HEK293 (cell line): ENCODE measurements around the gene SLC35B1.

Source experiments
- CTCF ChIA-PET: fragments of 350-600 bp; formaldehyde crosslinking; extraction: SDS; loops from one replicate; lab custom pipeline; 2021; ENCODE audit warnings: antibody characterized with exemption; lab: Yijun Ruan, JAX
- POLR2A ChIA-PET: fragments of 300-600 bp; formaldehyde crosslinking; extraction: SDS; loops from one replicate; lab custom pipeline; 2020; ENCODE audit warnings: antibody characterized with exemption, inconsistent platforms; lab: Yijun Ruan, JAX
- H3K27ac ChIP-seq: fragments of 200-500 bp; sonication (Bioruptor generic); 2 replicates; pipeline ENCODE4 v1.5.1; 2014; ENCODE audit warnings: low read depth, low read length, control low read depth, inconsistent platforms; ENCODE audit errors: extremely low read depth
- H3K36me3 ChIP-seq, 2 experiments: fragments of 200-500 bp in 1 of 2; sonication (Bioruptor generic) in 1 of 2; 1 replicate in 1 of 2; 2 replicates in 1 of 2; pipeline ENCODE4 v1.5.1; 2014 to 2017; ENCODE audit warnings: inconsistent platforms in 2 of 2, low read length in 2 of 2; ENCODE audit not compliant: control insufficient read depth in 2 of 2, insufficient read depth in 1 of 2
- H3K4me1 ChIP-seq: fragments of 200-500 bp; sonication (Bioruptor generic); 2 replicates; pipeline ENCODE4 v1.5.1; 2014; ENCODE audit warnings: mild to moderate bottlenecking, low read length, inconsistent platforms; ENCODE audit not compliant: control insufficient read depth, insufficient read depth
- H3K4me3 ChIP-seq: 2 replicates; pipeline ENCODE4 v1.5.1; 2011; ENCODE audit warnings: low read depth, mild to moderate bottlenecking, control low read depth, low read length, moderate library complexity
- H3K9me3 ChIP-seq: fragments of 200-500 bp; sonication (Bioruptor generic); 2 replicates; pipeline ENCODE4 v1.5.1; 2014; ENCODE audit warnings: low read depth, low read length, inconsistent platforms; ENCODE audit not compliant: control insufficient read depth, insufficient read depth
- FEZF1 ChIP-seq: fragments of 450-650 bp; formaldehyde crosslinking; IDR thresholded peaks from 2 replicates; pipeline ENCODE4 v1.5.1; 2016; ENCODE audit warnings: missing biosample characterization, missing genetic modification characterization
- GLI4 ChIP-seq: fragments of 450-650 bp; formaldehyde crosslinking; IDR thresholded peaks from 2 replicates; pipeline ENCODE4 v1.5.1; 2016; ENCODE audit warnings: missing biosample characterization, missing genetic modification characterization
- GLIS1 ChIP-seq: fragments of 450-650 bp; formaldehyde crosslinking; IDR thresholded peaks from 2 replicates; pipeline ENCODE4 v1.5.1; 2016; ENCODE audit warnings: missing biosample characterization, missing genetic modification characterization
- HOXD13 ChIP-seq: sonication (generic); formaldehyde crosslinking; IDR thresholded peaks from 2 replicates; pipeline ENCODE4 v1.8.0; 2022; ENCODE audit warnings: missing genetic modification reagents, borderline replicate concordance
- MZF1 ChIP-seq: fragments of 450-650 bp; formaldehyde crosslinking; IDR thresholded peaks from 2 replicates; pipeline ENCODE4 v1.5.1; 2017; ENCODE audit warnings: missing biosample characterization, missing genetic modification characterization, borderline replicate concordance
- SCRT2 ChIP-seq: fragments of 450-650 bp; formaldehyde crosslinking; IDR thresholded peaks from 2 replicates; pipeline ENCODE4 v1.5.1; 2016; ENCODE audit warnings: missing biosample characterization, missing genetic modification characterization
- YY2 ChIP-seq: fragments of 450-650 bp; formaldehyde crosslinking; IDR thresholded peaks from 2 replicates; pipeline ENCODE4 v1.5.1; 2016; ENCODE audit warnings: missing biosample characterization, missing genetic modification characterization
- ZBTB7A ChIP-seq: fragments of 450-650 bp; formaldehyde crosslinking; IDR thresholded peaks from 2 replicates; pipeline ENCODE4 v1.5.1; 2016; ENCODE audit warnings: low read depth, missing biosample characterization, missing genetic modification characterization
- ZEB2 ChIP-seq: fragments of 450-650 bp; formaldehyde crosslinking; IDR thresholded peaks from 2 replicates; pipeline ENCODE4 v1.5.1; 2016; ENCODE audit warnings: missing biosample characterization, missing genetic modification characterization
- ZFP41 ChIP-seq: fragments of 450-650 bp; formaldehyde crosslinking; IDR thresholded peaks from 2 replicates; pipeline ENCODE4 v1.5.1; 2016; ENCODE audit warnings: missing biosample characterization, missing genetic modification characterization, borderline replicate concordance
- ZNF133 ChIP-seq: fragments of 450-650 bp; formaldehyde crosslinking; IDR thresholded peaks from 2 replicates; pipeline ENCODE4 v1.5.1; 2016; ENCODE audit warnings: missing biosample characterization, missing genetic modification characterization
- ZNF140 ChIP-seq: fragments of 450-650 bp; formaldehyde crosslinking; IDR thresholded peaks from 2 replicates; pipeline ENCODE4 v1.5.1; 2016; ENCODE audit warnings: missing biosample characterization, missing genetic modification characterization
- ZNF146 ChIP-seq: fragments of 450-650 bp; formaldehyde crosslinking; IDR thresholded peaks from 2 replicates; pipeline ENCODE4 v1.5.1; 2016; ENCODE audit warnings: missing biosample characterization, missing genetic modification characterization
- ZNF23 ChIP-seq: fragments of 450-650 bp; formaldehyde crosslinking; IDR thresholded peaks from 2 replicates; pipeline ENCODE4 v1.5.1; 2016; ENCODE audit warnings: missing biosample characterization, missing genetic modification characterization, borderline replicate concordance
- ZNF280C ChIP-seq: fragments of 450-650 bp; formaldehyde crosslinking; IDR thresholded peaks from 2 replicates; pipeline ENCODE4 v1.5.1; 2016; ENCODE audit warnings: missing biosample characterization, missing genetic modification characterization
- ZNF366 ChIP-seq: fragments of 450-650 bp; formaldehyde crosslinking; conservative IDR thresholded peaks from 2 replicates; pipeline ENCODE4 v1.5.1; 2016; ENCODE audit warnings: missing biosample characterization, missing genetic modification characterization
- TF ChIP-seq, protein P1 (sequence below): fragments of 450-650 bp; formaldehyde crosslinking; IDR thresholded peaks from 2 replicates; pipeline ENCODE4 v1.5.1; 2017; ENCODE audit warnings: missing biosample characterization, missing genetic modification characterization
- TF ChIP-seq, protein P2 (sequence below): fragments of 450-650 bp; formaldehyde crosslinking; IDR thresholded peaks from 2 replicates; pipeline ENCODE4 v1.5.1; 2017; ENCODE audit warnings: missing biosample characterization, missing genetic modification characterization
- TF ChIP-seq, protein P3 (sequence below): fragments of 450-650 bp; formaldehyde crosslinking; IDR thresholded peaks from 2 replicates; pipeline ENCODE4 v1.5.1; 2016; ENCODE audit warnings: missing biosample characterization, missing genetic modification characterization
- TF ChIP-seq, protein P4 (sequence below): fragments of 450-650 bp; formaldehyde crosslinking; IDR thresholded peaks from 2 replicates; pipeline ENCODE4; 2016; ENCODE audit warnings: missing biosample characterization, missing genetic modification characterization
- TF ChIP-seq, protein P5 (sequence below): fragments of 450-650 bp; formaldehyde crosslinking; IDR thresholded peaks from 2 replicates; pipeline ENCODE4 v1.5.1; 2016; ENCODE audit warnings: missing biosample characterization, missing genetic modification characterization

The SLC35B1 gene

DNA sequence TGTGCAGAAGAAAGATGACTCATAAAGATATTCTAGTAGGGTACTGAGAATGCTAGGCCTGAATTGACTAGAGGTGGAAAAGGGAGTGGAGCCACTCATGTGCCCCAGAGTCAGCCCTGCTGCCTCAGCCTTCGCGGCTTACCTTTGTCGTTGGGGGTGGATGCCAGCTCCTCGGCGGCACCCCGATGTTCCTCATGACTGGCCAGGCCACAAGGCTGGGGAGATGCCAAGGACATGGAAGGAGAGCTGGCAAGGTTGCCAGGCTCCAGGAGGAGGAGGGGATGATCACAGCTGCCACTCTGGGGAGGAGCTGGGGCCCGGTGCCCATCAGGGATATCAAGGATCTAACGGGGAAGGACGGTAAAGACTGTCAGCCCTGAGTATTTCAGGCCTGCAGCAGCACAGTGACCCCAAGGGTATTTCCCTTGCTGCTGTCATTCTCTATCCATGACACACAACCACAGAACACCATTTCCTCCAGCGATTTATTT is 9.7 kb upstream of the SLC35B1 start:
- Histone ChIP-seq H3K4me3 (no peak overlapping the region), H3K9me3 (no peaks in the 10 kb centered on the region), H3K27ac (no peak overlapping the region), H3K36me3 (peaks cover 17 to 62% of the 10 kb centered on the region in 2 experiments), H3K4me1 (no peaks in the 10 kb centered on the region)
- TF ChIP-seq SCRT2 (tag by site-specific recombination) (no peak), ZNF146 (no peak), HOXD13 (CRISPR knock-in tag) (no peak), ZNF133 (tag by site-specific recombination) (no peak), ZNF140 (tag by site-specific recombination) (no peak), ZNF280C (tag by site-specific recombination) (no peak), GLI4 (no peak), YY2 (tag by site-specific recombination) (no peak), ZBTB7A (tag by site-specific recombination) (no peak), FEZF1 (tag by site-specific recombination) (no peak), MZF1 (tag by site-specific recombination) (no peak), GLIS1 (tag by site-specific recombination) (no peak), ZNF366 (tag by site-specific recombination) (no peak)
- TF ChIP-seq, protein P1, sequence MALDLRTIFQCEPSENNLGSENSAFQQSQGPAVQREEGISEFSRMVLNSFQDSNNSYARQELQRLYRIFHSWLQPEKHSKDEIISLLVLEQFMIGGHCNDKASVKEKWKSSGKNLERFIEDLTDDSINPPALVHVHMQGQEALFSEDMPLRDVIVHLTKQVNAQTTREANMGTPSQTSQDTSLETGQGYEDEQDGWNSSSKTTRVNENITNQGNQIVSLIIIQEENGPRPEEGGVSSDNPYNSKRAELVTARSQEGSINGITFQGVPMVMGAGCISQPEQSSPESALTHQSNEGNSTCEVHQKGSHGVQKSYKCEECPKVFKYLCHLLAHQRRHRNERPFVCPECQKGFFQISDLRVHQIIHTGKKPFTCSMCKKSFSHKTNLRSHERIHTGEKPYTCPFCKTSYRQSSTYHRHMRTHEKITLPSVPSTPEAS: no peak
- TF ChIP-seq, protein P2, sequence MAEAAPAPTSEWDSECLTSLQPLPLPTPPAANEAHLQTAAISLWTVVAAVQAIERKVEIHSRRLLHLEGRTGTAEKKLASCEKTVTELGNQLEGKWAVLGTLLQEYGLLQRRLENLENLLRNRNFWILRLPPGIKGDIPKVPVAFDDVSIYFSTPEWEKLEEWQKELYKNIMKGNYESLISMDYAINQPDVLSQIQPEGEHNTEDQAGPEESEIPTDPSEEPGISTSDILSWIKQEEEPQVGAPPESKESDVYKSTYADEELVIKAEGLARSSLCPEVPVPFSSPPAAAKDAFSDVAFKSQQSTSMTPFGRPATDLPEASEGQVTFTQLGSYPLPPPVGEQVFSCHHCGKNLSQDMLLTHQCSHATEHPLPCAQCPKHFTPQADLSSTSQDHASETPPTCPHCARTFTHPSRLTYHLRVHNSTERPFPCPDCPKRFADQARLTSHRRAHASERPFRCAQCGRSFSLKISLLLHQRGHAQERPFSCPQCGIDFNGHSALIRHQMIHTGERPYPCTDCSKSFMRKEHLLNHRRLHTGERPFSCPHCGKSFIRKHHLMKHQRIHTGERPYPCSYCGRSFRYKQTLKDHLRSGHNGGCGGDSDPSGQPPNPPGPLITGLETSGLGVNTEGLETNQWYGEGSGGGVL: no peak
- TF ChIP-seq, protein P3, sequence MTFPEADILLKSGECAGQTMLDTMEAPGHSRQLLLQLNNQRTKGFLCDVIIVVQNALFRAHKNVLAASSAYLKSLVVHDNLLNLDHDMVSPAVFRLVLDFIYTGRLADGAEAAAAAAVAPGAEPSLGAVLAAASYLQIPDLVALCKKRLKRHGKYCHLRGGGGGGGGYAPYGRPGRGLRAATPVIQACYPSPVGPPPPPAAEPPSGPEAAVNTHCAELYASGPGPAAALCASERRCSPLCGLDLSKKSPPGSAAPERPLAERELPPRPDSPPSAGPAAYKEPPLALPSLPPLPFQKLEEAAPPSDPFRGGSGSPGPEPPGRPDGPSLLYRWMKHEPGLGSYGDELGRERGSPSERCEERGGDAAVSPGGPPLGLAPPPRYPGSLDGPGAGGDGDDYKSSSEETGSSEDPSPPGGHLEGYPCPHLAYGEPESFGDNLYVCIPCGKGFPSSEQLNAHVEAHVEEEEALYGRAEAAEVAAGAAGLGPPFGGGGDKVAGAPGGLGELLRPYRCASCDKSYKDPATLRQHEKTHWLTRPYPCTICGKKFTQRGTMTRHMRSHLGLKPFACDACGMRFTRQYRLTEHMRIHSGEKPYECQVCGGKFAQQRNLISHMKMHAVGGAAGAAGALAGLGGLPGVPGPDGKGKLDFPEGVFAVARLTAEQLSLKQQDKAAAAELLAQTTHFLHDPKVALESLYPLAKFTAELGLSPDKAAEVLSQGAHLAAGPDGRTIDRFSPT (tag by site-specific recombination): no peak
- CTCF ChIA-PET: interaction anchor here (0.7 to 2.1 kb wide), 2 partner anchors 9 to 160 kb away, joined by 3 to 13 read pairs; partner anchors contain the start of gene SLC35B1
- POLR2A ChIA-PET: interaction anchor here (3.6 kb wide), 1 partner anchor 47 kb away, joined by 17 read pairs; the partner anchor contains the start of gene FAM117A

DNA sequence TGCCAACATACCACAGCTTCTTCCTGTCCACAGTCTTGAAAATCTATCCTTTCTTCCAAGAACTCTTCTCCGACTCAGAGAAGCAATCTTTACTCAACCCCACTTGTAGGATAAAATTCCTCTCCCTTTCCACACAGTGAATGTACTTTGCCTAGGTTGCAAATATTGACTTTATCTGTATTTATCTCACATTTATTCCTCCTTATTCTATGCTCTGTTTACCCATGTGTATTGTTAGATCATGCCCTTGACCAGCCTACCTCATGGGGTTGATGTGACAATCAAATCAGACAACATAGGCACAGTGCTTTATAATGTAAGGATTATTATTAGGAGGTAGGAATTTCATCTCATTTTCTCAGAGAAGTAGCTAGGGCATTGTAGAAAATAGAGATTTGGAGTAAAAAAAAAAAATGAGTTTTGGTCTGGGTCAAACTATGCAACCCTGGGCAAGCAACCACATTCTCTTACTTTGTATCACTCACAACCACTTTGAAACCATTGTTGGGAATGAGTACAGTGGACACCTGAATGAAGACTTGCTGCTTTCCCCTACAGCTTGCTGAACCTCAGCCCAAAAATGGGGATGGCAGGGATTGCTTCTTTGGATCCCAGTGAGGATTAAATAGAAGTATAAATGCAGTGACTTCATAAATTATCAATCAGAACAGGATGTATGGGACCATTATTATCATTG is 9.1 kb upstream of the SLC35B1 start:
- H3K4me3 ChIP-seq: no peak overlapping the region
- CTCF ChIA-PET: interaction anchor here (0.6 to 2.3 kb wide), 5 partner anchors 22 to 159 kb away, joined by 3 to 7 read pairs (median 3); no protein-coding TSS in a partner anchor
- H3K36me3 ChIP-seq: peaks cover 20 to 59% of the 10 kb centered on the region in 2 experiments
- no peaks in the 10 kb centered on the region for H3K4me1 ChIP-seq
- H3K27ac ChIP-seq: no peak overlapping the region
- no peaks in the 10 kb centered on the region for H3K9me3 ChIP-seq
- POLR2A ChIA-PET: interaction anchor here (3.6 kb wide), 1 partner anchor 47 kb away, joined by 17 read pairs; the partner anchor contains the start of gene FAM117A
- TF ChIP-seq ZEB2 (tag by site-specific recombination) (no peak), ZFP41 (tag by site-specific recombination) (no peak), ZNF23 (tag by site-specific recombination) (no peak)
- TF ChIP-seq, protein P4, sequence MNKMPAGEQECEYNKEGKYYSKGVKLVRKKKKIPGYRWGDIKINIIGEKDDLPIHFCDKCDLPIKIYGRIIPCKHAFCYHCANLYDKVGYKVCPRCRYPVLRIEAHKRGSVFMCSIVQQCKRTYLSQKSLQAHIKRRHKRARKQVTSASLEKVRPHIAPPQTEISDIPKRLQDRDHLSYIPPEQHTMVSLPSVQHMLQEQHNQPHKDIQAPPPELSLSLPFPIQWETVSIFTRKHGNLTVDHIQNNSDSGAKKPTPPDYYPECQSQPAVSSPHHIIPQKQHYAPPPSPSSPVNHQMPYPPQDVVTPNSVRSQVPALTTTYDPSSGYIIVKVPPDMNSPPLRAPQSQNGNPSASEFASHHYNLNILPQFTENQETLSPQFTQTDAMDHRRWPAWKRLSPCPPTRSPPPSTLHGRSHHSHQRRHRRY (tag by site-specific recombination): no peak
- TF ChIP-seq, protein P5, sequence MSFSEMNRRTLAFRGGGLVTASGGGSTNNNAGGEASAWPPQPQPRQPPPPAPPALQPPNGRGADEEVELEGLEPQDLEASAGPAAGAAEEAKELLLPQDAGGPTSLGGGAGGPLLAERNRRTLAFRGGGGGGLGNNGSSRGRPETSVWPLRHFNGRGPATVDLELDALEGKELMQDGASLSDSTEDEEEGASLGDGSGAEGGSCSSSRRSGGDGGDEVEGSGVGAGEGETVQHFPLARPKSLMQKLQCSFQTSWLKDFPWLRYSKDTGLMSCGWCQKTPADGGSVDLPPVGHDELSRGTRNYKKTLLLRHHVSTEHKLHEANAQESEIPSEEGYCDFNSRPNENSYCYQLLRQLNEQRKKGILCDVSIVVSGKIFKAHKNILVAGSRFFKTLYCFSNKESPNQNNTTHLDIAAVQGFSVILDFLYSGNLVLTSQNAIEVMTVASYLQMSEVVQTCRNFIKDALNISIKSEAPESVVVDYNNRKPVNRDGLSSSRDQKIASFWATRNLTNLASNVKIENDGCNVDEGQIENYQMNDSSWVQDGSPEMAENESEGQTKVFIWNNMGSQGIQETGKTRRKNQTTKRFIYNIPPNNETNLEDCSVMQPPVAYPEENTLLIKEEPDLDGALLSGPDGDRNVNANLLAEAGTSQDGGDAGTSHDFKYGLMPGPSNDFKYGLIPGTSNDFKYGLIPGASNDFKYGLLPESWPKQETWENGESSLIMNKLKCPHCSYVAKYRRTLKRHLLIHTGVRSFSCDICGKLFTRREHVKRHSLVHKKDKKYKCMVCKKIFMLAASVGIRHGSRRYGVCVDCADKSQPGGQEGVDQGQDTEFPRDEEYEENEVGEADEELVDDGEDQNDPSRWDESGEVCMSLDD: no peak
